Stimulated activated CD4-positive, alpha-beta T cell treated with anti-CD3 and anti-CD28 coated beads, TNF-alpha, amount 100 ng/mL, for 1 hour (primary cell): Measurements from ENCODE around the gene ATPAF1.
"Not testable (repeated sequence)": the region's sequence is repeated elsewhere in the genome, so short reads cannot be mapped to it uniquely, and the experiment has no call there.

ENCODE experiments used
- DNase-seq, 3 donors: peaks; one replicate each; pipeline ENCODE4 v3.0.0-alpha.2; 2020; ENCODE audit warnings: low read depth in 3 of 3, low spot score in 1 of 3

Gene ATPAF1

GRCh38 chr1:46681333-46682034, 13.3 kb upstream of the ATPAF1 start:
- DNase-seq: no peak

GRCh38 chr1:46679789-46680573, 11.8 kb upstream of the ATPAF1 start:
- no peak for DNase-seq

GRCh38 chr1:46677339-46677738, 9.2 kb upstream of the ATPAF1 start:
- DNase-seq: no peak

GRCh38 chr1:46676531-46676930, 8.4 kb upstream of the ATPAF1 start:
- DNase-seq: no peak

GRCh38 chr1:46675549-46676314, 7.6 kb upstream of the ATPAF1 start:
- DNase-seq: no peak

GRCh38 chr1:46673749-46674182, 5.6 kb upstream of the ATPAF1 start:
- no peak for DNase-seq

- no peak for DNase-seq
Observed at GRCh38 chr1:46672696-46673095, 4.5 kb upstream of the ATPAF1 start.

- no peak for DNase-seq
Observed at GRCh38 chr1:46671554-46671953, 3.4 kb upstream of the ATPAF1 start, which contains the start of gene TEX38. Gene TEX38 (plus strand): TSS chr1:46671854. CDS start chr1:46671935, 81 bp downstream.

GRCh38 chr1:46670134-46670533, 2.0 kb upstream of the ATPAF1 start:
- no peak for DNase-seq

- DNase-seq: no peak
Observed at GRCh38 chr1:46665983-46666382, 2.2 kb downstream of the ATPAF1 start.

- not testable (repeated sequence) for DNase-seq
Observed at GRCh38 chr1:46662919-46663318, 5.2 kb downstream of the ATPAF1 start.

GRCh38 chr1:46660116-46660515, 8.0 kb downstream of the ATPAF1 start:
- DNase-seq: not testable (repeated sequence)

- DNase-seq: no peak
Observed at GRCh38 chr1:46659307-46659870, 8.8 kb downstream of the ATPAF1 start.

GRCh38 chr1:46657775-46658174, 10.4 kb downstream of the ATPAF1 start:
- no peak for DNase-seq

- DNase-seq: no peak
Observed at GRCh38 chr1:46656643-46657042, 11.5 kb downstream of the ATPAF1 start.

GRCh38 chr1:46655848-46656247, 12.3 kb downstream of the ATPAF1 start:
- DNase-seq: no peak

- DNase-seq: not testable (repeated sequence)
Observed at GRCh38 chr1:46654698-46655097, 13.5 kb downstream of the ATPAF1 start.

GRCh38 chr1:46654012-46654411, 14.2 kb downstream of the ATPAF1 start:
- DNase-seq: no peak

- DNase-seq: no peak
Observed at GRCh38 chr1:46653405-46653958, 14.7 kb downstream of the ATPAF1 start.

GRCh38 chr1:46652321-46653100, 15.7 kb downstream of the ATPAF1 start:
- no peak for DNase-seq
